ENCODE results near the gene CXXC5. TPM values are rescaled to one million over a fixed set of nuclear protein-coding genes. Genes with fewer than 3 reads are reported as not detected.

CXXC5 gene
- total and polyA plus RNA-seq, 2 experiments from 2014 or later: 90.9 to 106 TPM

GRCh38 chr5:139641116-139642080 lies 6.8 kb upstream of the CXXC5 start:
- Histone ChIP-seq H3K27me3 (no peaks in the 10 kb centered on the region), H2AFZ (no peak overlapping the region), H3K36me3 (replicated peaks; ENCODE audit: insufficient read depth, low read depth) (no peaks in the 10 kb centered on the region), H3K4me1 (ENCODE audit: insufficient read depth) (peaks cover 65% of the 10 kb centered on the region), H3K9me3 (ENCODE audit: low read depth) (no peaks in the 10 kb centered on the region), H3K4me3 (no peak overlapping the region), H4K20me1 (ENCODE audit: insufficient read depth, poor library complexity, severe bottlenecking) (no peaks in the 10 kb centered on the region), H3K27ac (peak overlapping the region; percentile 97), H3K4me2 (no peak overlapping the region), H3K9me2 (replicated peaks; ENCODE audit: insufficient read depth) (no peaks in the 10 kb centered on the region), H3K79me2 (peaks cover 4% of the 10 kb centered on the region)
- WGBS (ENCODE audit: low lambda C conversion rate, missing lambda C conversion rate): 76% methylated on average over 6 of the region's 6 CpGs
- TF ChIP-seq EZH2 (IDR thresholded peaks at IDR 0.05; ENCODE audit: borderline replicate concordance) (no peak), EZH2phosphoT487 (IDR thresholded peaks at IDR 0.05; ENCODE audit: low read depth, severe bottlenecking, unreplicated experiment) (no peak), CTCF (IDR thresholded peaks at IDR 0.05; ENCODE audit: poor library complexity) (no peak)
- peak; percentile 16 for DNase-seq (ENCODE audit: low spot score)

GRCh38 chr5:139642213-139642612 lies 5.9 kb upstream of the CXXC5 start:
- no peak overlapping the region for H3K4me3 ChIP-seq
- no peak overlapping the region for H2AFZ ChIP-seq
- peak; percentile 4 for DNase-seq (ENCODE audit: low spot score)
- H4K20me1 ChIP-seq (ENCODE audit: insufficient read depth, poor library complexity, severe bottlenecking): no peaks in the 10 kb centered on the region
- peak overlapping the region; percentile 97 for H3K27ac ChIP-seq
- no peaks in the 10 kb centered on the region for H3K27me3 ChIP-seq
- peaks cover 65% of the 10 kb centered on the region for H3K4me1 ChIP-seq (ENCODE audit: insufficient read depth)
- 62% methylated on average over 4 of the region's 7 CpGs for WGBS (ENCODE audit: low lambda C conversion rate, missing lambda C conversion rate)
- no peaks in the 10 kb centered on the region for H3K36me3 ChIP-seq (replicated peaks; ENCODE audit: insufficient read depth, low read depth)
- TF ChIP-seq CTCF (IDR thresholded peaks at IDR 0.05; ENCODE audit: poor library complexity) (no peak), EZH2 (IDR thresholded peaks at IDR 0.05; ENCODE audit: borderline replicate concordance) (no peak), EZH2phosphoT487 (IDR thresholded peaks at IDR 0.05; ENCODE audit: low read depth, severe bottlenecking, unreplicated experiment) (no peak)
- no peaks in the 10 kb centered on the region for H3K9me2 ChIP-seq (replicated peaks; ENCODE audit: insufficient read depth)
- no peaks in the 10 kb centered on the region for H3K79me2 ChIP-seq
- H3K9me3 ChIP-seq (ENCODE audit: low read depth): no peaks in the 10 kb centered on the region
- peak overlapping the region; percentile 51 for H3K4me2 ChIP-seq

- TF ChIP-seq CTCF (IDR thresholded peaks at IDR 0.05; ENCODE audit: poor library complexity): no peak
- TF ChIP-seq EZH2 (IDR thresholded peaks at IDR 0.05; ENCODE audit: borderline replicate concordance): no peak
- TF ChIP-seq EZH2phosphoT487 (IDR thresholded peaks at IDR 0.05; ENCODE audit: low read depth, severe bottlenecking, unreplicated experiment): no peak
- H4K20me1 ChIP-seq (ENCODE audit: insufficient read depth, poor library complexity, severe bottlenecking): no peaks in the 10 kb centered on the region
- 20% methylated on average over 16 of the region's 16 CpGs for WGBS (ENCODE audit: low lambda C conversion rate, missing lambda C conversion rate)
- no peaks in the 10 kb centered on the region for H3K9me2 ChIP-seq (replicated peaks; ENCODE audit: insufficient read depth)
- H2AFZ ChIP-seq: no peak overlapping the region
- peak; percentile 91 for DNase-seq (ENCODE audit: low spot score)
- peaks cover 65% of the 10 kb centered on the region for H3K4me1 ChIP-seq (ENCODE audit: insufficient read depth)
- H3K4me2 ChIP-seq: peak overlapping the region; percentile 51
- peak overlapping the region; percentile 97 for H3K27ac ChIP-seq
- peaks cover 3% of the 10 kb centered on the region for H3K79me2 ChIP-seq
- H3K9me3 ChIP-seq (ENCODE audit: low read depth): no peaks in the 10 kb centered on the region
- no peaks in the 10 kb centered on the region for H3K27me3 ChIP-seq
- no peak overlapping the region for H3K4me3 ChIP-seq
- H3K36me3 ChIP-seq (replicated peaks; ENCODE audit: insufficient read depth, low read depth): no peaks in the 10 kb centered on the region
Measured at GRCh38 chr5:139642891-139643871, 5.0 kb upstream of the CXXC5 start.
